HepG2 (cell line): ENCODE results near the gene MAN1C1. TPM values are rescaled to one million over a fixed set of nuclear protein-coding genes. Genes with fewer than 3 reads are reported as not detected.

Source experiments
- ATM ChIP-seq: fragments of 450-650 bp; IDR thresholded peaks from 2 replicates; pipeline ENCODE4 v1.7.1; 2017; ENCODE audit warnings: mild to moderate bottlenecking, borderline replicate concordance
- DNMT1 ChIP-seq: sonication (generic); formaldehyde crosslinking; IDR thresholded peaks from 2 replicates; pipeline ENCODE4 v1.5.1; 2020; ENCODE audit warnings: mild to moderate bottlenecking, missing genetic modification reagents
- DPF2 ChIP-seq: sonication (generic); formaldehyde crosslinking; IDR thresholded peaks from 2 replicates; pipeline ENCODE4 v1.4.0; 2020; ENCODE audit warnings: mild to moderate bottlenecking, low read depth, missing genetic modification reagents, borderline replicate concordance
- KDM2A ChIP-seq: sonication (generic); formaldehyde crosslinking; IDR thresholded peaks from 2 replicates; pipeline ENCODE4 v1.4.0; 2020; ENCODE audit warnings: low read depth, missing genetic modification reagents, borderline replicate concordance
- MTERF4 ChIP-seq: sonication (generic); formaldehyde crosslinking; IDR thresholded peaks from 2 replicates; pipeline ENCODE4 v1.8.0; 2023; ENCODE audit warnings: mild to moderate bottlenecking, missing genetic modification reagents
- SMAD1 ChIP-seq: sonication (generic); formaldehyde crosslinking; IDR thresholded peaks from 2 replicates; pipeline ENCODE4 v1.4.0; 2020; ENCODE audit warnings: missing genetic modification reagents, low read depth, mild to moderate bottlenecking, borderline replicate concordance
- SRSF9 ChIP-seq: fragments of 200-400 bp; formaldehyde crosslinking; IDR thresholded peaks from 2 replicates; pipeline ENCODE4 v1.6.1; 2018; ENCODE audit warnings: borderline replicate concordance, mild to moderate bottlenecking, low read depth, low read length; ENCODE audit not compliant: insufficient read depth, poor library complexity, severe bottlenecking
- TOPORS ChIP-seq: sonication (generic); formaldehyde crosslinking; IDR thresholded peaks from 2 replicates; pipeline ENCODE4 v1.8.0; 2023; ENCODE audit warnings: mild to moderate bottlenecking, missing genetic modification reagents
- ZBTB20 ChIP-seq: sonication (generic); formaldehyde crosslinking; IDR thresholded peaks from 2 replicates; pipeline ENCODE4 v1.8.1; 2023; ENCODE audit warnings: missing genetic modification reagents, low read depth, mild to moderate bottlenecking, borderline replicate concordance
- ZFP41 ChIP-seq: sonication (generic); formaldehyde crosslinking; IDR thresholded peaks from 2 replicates; pipeline ENCODE4 v1.4.0; 2020; ENCODE audit warnings: mild to moderate bottlenecking, missing genetic modification reagents, borderline replicate concordance
- ZHX1 ChIP-seq: sonication (generic); formaldehyde crosslinking; IDR thresholded peaks from 2 replicates; pipeline ENCODE4 v1.8.1; 2022; ENCODE audit warnings: low read depth, mild to moderate bottlenecking, missing genetic modification reagents
- ZKSCAN5 ChIP-seq: sonication (generic); formaldehyde crosslinking; IDR thresholded peaks from 2 replicates; pipeline ENCODE4 v1.5.1; 2020; ENCODE audit warnings: mild to moderate bottlenecking, missing genetic modification reagents
- ZNF318 ChIP-seq: sonication (generic); formaldehyde crosslinking; IDR thresholded peaks from 2 replicates; pipeline ENCODE4 v1.4.0; 2020; ENCODE audit warnings: mild to moderate bottlenecking, missing genetic modification reagents
- ZNF329 ChIP-seq: sonication (generic); formaldehyde crosslinking; IDR thresholded peaks from 2 replicates; pipeline ENCODE4 v1.9.0; 2021; ENCODE audit warnings: low read depth, mild to moderate bottlenecking, missing genetic modification reagents
- ZNF709 ChIP-seq: sonication (generic); formaldehyde crosslinking; IDR thresholded peaks from 2 replicates; pipeline ENCODE4 v1.5.0; 2020; ENCODE audit warnings: mild to moderate bottlenecking, missing genetic modification reagents
- ZNF761 ChIP-seq: sonication (generic); formaldehyde crosslinking; conservative IDR thresholded peaks from 2 replicates; pipeline ENCODE4 v1.4.0; 2020; ENCODE audit warnings: mild to moderate bottlenecking, missing genetic modification reagents
- ZNF781 ChIP-seq: sonication (generic); formaldehyde crosslinking; IDR thresholded peaks from 2 replicates; pipeline ENCODE4 v1.5.1; 2020; ENCODE audit warnings: borderline replicate concordance, mild to moderate bottlenecking, missing genetic modification reagents; ENCODE audit errors: not compliant biosample characterization
- polyA plus RNA-seq, 8 experiments: library from polyadenylated mRNA; depleted of rRNA in 3 of 8; stranded (reverse) in 7 of 8; unstranded in 1 of 8; fragments of >200 nt; fragmentation: Illumina TruSeq in 4 of 8; extraction: Trizol in 4 of 8; gene quantifications; 2 replicates each; pipeline versions ENCODE4 v1.2.1 to v1.2.3, GENCODE V29; 2011 to 2016; ENCODE audit warnings: low read depth in 4 of 8, missing spikeins in 1 of 8, mixed read lengths in 1 of 8; ENCODE audit not compliant: insufficient read depth in 1 of 8
- total RNA-seq, 5 experiments: library from RNA; depleted of rRNA; stranded (reverse); fragments of >200 nt; fragmentation: Illumina TruSeq; extraction: Trizol; gene quantifications; 2 replicates each; pipeline ENCODE4 v1.2.3, GENCODE V29; 2016; ENCODE audit warnings: low read depth in 1 of 5

MAN1C1 gene
- total and polyA plus RNA-seq, 2 of the 13 experiments (the other 11 are each of a cell fraction or from before 2014, with no cell fraction given) = 0.18 to 0.49 TPM

GRCh38 chr1:25821112-25821476, 204.5 kb downstream of the MAN1C1 start (continued):
- TF ChIP-seq ZNF329 (CRISPR knock-in tag) = no peak
- TF ChIP-seq SMAD1 (CRISPR knock-in tag) = no peak
- no peak for TF ChIP-seq MTERF4
- TF ChIP-seq TOPORS (CRISPR knock-in tag) = no peak
- TF ChIP-seq ZNF318 (CRISPR knock-in tag) = no peak
- peak; percentile 33; the same call in 1 of the 2 replicates for TF ChIP-seq DNMT1 (CRISPR knock-in tag)
- TF ChIP-seq KDM2A (CRISPR knock-in tag) = no peak
- TF ChIP-seq ZNF781 = peak; percentile 53
- TF ChIP-seq ZHX1 (CRISPR knock-in tag) = no peak
- 0 out of 2 replicates have a peak, but pooled peaks have one; percentile 54 for TF ChIP-seq ZBTB20 (CRISPR knock-in tag)
- no peak for TF ChIP-seq ATM
- TF ChIP-seq ZNF761 (CRISPR knock-in tag) = no peak
- TF ChIP-seq ZFP41 = no peak
- 0 out of 2 replicates have a peak, but pooled peaks have one; percentile 20 for TF ChIP-seq ZKSCAN5 (CRISPR knock-in tag)
- no peak for TF ChIP-seq ZNF709 (CRISPR knock-in tag)
- no peak for TF ChIP-seq DPF2 (CRISPR knock-in tag)
- TF ChIP-seq SRSF9 = no peak
